Mucosa of descending colon (tissue), 3 donors: ENCODE measurements around the gene TSEN2. TPM values are rescaled to one million over a fixed set of nuclear protein-coding genes. Genes with fewer than 3 reads are reported as not detected.

Experiments used
- ATAC-seq: fragments of 200-7000 bp; cut with Tn5 transposase; one replicate; pipeline ENCODE4 v1.9.1; 2020; ENCODE audit warnings: mild to moderate bottlenecking, moderate library complexity
- DNase-seq, 3 donors: peaks; one replicate each; pipeline ENCODE4 v3.0.0-alpha.2; 2020
- H3K36me3 ChIP-seq: fragments of 200-600 bp; one replicate; pipeline ENCODE4 v1.8.0; 2021; ENCODE audit warnings: low read depth, mild to moderate bottlenecking
- H3K4me1 ChIP-seq: fragments of 200-600 bp; one replicate; pipeline ENCODE4 v1.8.0; 2021; ENCODE audit warnings: low read depth, mild to moderate bottlenecking
- H3K4me3 ChIP-seq: fragments of 200-600 bp; one replicate; pipeline ENCODE4 v1.8.0; 2021; ENCODE audit warnings: mild to moderate bottlenecking
- H3K9me3 ChIP-seq: fragments of 200-600 bp; one replicate; pipeline ENCODE4 v1.8.0; 2021; ENCODE audit warnings: mild to moderate bottlenecking
- CTCF ChIP-seq: fragments of 200-600 bp; IDR thresholded peaks from one replicate; pipeline ENCODE4 v1.8.0; 2022; ENCODE audit warnings: antibody characterized with exemption, mild to moderate bottlenecking
- intact Hi-C, 2 donors: fragments of 100-400 bp; cut with DNase I in 1 of 2; cut with micrococcal nuclease in 1 of 2; formaldehyde crosslinking; loops; one replicate each; pipeline versions ENCODE4 v1.11.0 to v1.11.1; 2022; cut with DNase I, micrococcal nuclease
- total RNA-seq, 3 donors: library from RNA; stranded (reverse); fragmentation: NEBNext Ultra II Directional in 2 of 3; extraction: Animal tissue kit (Norgen Biotek cat#: 25700) in 2 of 3; gene quantifications; one replicate each; pipeline versions ENCODE4 v1.2.1 to v1.2.4, GENCODE V29; 2021 to 2023
- donor health status: DM: no; HTN: no; CAD: no; lungs with moderate emphysema.
- donor health status: DM: no; HTN: no; CAD: no.
- donor health status: DM: no; HTN: yes; CAD: no.

TSEN2 gene
- total RNA-seq, 3 donors from 2014 or later, result 18.2 to 29.7 (median 28.8) TPM

DNA sequence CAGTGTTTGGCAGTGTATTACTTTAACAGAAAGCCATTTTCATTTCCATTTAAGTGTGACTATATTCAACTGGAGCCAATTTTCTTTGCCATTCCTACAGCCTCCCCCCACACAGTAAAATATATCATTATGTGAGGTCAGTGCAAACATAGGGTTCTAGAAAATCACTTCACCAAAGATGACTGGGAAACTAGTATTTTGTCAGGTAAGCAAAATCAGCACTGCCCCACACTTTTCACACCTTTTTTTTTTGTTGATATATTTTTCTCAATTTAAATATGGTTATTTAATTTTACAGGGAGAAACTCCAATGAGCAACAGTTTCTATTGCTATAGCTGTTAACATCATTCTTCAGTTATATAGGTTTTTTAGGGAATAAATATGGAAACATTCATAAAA is 31.4 kb downstream of the TSEN2 start:
- Histone ChIP-seq H3K4me3 (no peak overlapping the region), H3K36me3 (no peaks in the 10 kb centered on the region), H3K4me1 (no peaks in the 10 kb centered on the region), H3K9me3 (no peaks in the 10 kb centered on the region)
- no peak for ATAC-seq
- intact Hi-C loops, result no loop called here
- no peak for TF ChIP-seq CTCF
- DNase-seq, result no peak

- Histone ChIP-seq H3K4me1 (no peaks in the 10 kb centered on the region), H3K9me3 (no peaks in the 10 kb centered on the region), H3K36me3 (no peaks in the 10 kb centered on the region), H3K4me3 (no peak overlapping the region)
- no peak for TF ChIP-seq CTCF
- ATAC-seq (no peak), DNase-seq (no peak)
- intact Hi-C loops, result no loop called here
Observed at GRCh38 chr3:12516873-12517272, 32.6 kb downstream of the TSEN2 start.

DNA sequence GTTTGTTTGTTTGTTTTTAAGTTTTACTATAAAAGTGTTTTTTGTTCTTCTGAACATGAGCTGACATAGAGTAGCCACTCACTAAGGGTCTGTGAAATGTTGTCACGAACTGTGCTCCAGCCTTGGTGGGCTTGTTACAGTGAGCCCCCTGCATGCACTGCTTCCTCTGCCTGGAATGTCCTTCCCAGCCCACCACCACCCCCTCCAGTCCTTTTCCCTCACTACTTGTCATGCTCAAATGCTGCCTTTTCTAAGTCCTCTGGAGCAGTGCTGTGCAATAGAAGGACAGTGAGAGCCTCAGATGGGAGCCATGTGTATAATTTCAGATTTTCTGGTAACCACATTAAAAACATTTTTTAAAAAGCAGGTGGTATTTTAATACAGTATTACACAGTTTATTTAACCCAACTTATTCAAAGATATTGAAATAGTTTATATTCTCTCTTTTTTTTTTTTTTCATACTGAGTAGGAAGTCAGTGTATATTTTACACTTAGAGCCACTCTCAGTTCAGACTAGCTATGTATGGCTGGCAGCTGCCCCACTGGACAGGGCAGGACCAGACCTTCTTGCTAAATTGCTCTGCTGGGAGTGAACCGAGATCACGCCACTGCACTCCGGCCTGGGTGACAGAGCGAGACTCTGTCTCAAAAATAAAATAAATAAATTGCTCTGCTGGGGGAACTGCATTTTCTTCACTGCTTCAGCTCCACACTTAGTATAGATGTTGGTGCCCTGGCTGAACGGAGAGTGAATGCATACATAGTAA is 34.2 kb downstream of the TSEN2 start:
- intact Hi-C loops, result no loop called here
- TF ChIP-seq CTCF, result no peak
- ATAC-seq (no peak), DNase-seq (no peak)
- Histone ChIP-seq H3K9me3 (no peaks in the 10 kb centered on the region), H3K36me3 (no peaks in the 10 kb centered on the region), H3K4me1 (no peaks in the 10 kb centered on the region), H3K4me3 (no peak overlapping the region)

DNA sequence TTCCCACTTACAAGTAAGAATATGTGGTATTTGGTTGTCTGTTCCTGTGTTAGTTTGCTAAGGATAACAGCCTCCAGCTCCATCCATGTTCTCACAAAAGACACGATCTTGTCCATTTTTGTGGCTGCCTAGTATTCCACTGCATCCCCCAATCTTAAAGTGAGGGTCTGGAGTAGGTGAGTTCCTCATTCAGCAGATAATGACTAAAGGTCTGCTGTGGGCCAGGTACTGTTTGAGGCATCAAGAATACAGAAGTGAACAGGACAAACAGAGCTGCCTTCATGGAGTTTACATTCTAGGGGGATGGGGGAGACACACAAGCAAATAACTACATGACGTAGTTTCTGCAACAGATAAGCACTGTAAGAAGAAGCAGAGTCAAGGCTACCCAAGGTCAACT is 36.7 kb downstream of the TSEN2 start:
- Histone ChIP-seq H3K4me3 (no peak overlapping the region), H3K9me3 (no peaks in the 10 kb centered on the region), H3K36me3 (peaks cover 3% of the 10 kb centered on the region), H3K4me1 (no peaks in the 10 kb centered on the region)
- intact Hi-C loops, result no loop called here
- no peak for ATAC-seq
- no peak for TF ChIP-seq CTCF
- DNase-seq, result no peak

DNA sequence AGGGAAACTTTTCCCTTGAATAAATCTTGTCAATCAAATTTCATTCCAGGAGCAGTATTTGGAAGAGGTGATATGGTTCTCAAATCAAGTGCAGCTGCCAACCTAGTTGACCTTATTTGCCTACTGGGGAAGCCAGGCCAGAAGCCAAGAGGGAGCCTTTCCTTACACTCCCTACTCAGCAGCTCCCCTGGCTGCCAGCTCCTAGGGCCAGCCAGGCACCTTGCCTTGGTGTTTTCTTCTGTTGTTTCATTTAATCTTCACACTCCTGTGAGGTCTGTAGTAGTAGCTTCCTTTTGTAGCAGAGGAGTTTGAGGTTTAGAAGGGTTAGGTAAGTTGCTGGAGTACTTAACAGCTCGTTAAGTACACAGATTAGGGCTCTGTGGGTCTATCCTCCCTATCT is 38.4 kb downstream of the TSEN2 start:
- Histone ChIP-seq H3K4me3 (no peak overlapping the region), H3K36me3 (peaks cover 3% of the 10 kb centered on the region), H3K4me1 (no peaks in the 10 kb centered on the region), H3K9me3 (no peaks in the 10 kb centered on the region)
- DNase-seq (no peak), ATAC-seq (peak; percentile 51)
- intact Hi-C loops, result no loop called here
- no peak for TF ChIP-seq CTCF

DNA sequence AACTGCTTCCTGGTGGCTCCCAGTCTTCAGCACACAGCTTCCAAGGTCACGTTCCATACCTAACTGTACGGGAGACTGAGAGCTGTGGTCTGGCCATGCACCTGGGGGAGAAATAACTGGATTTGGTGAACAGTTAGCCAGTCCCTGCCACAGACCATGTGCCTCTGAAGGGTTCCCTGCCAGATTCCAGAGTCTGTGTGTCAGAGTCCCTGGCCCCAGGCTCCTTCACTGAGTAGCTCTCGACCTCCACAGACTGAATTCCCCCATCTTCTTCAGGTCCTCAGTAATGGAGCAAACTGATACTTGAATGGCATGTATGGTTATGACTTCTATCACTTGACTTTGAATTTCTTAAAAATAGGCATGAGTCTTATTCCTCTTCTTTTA is 43.5 kb downstream of the TSEN2 start:
- intact Hi-C loops, result no loop called here
- Histone ChIP-seq H3K4me3 (no peak overlapping the region), H3K4me1 (no peaks in the 10 kb centered on the region), H3K9me3 (no peaks in the 10 kb centered on the region), H3K36me3 (peaks cover 3% of the 10 kb centered on the region)
- no peak for DNase-seq
- no peak for ATAC-seq
- no peak for TF ChIP-seq CTCF
